C4-2B (cell line): Measurements from ENCODE around the gene TMEM135.

ENCODE experiments used
- CTCF ChIP-seq: fragments of 450-650 bp; conservative IDR thresholded peaks from 2 replicates; pipeline ENCODE4 v1.5.1; 2017; ENCODE audit warnings: mild to moderate bottlenecking
- ZFX ChIP-seq: fragments of 450-650 bp; IDR thresholded peaks from 2 replicates; pipeline ENCODE4 v1.6.1; 2017

GRCh38 chr11:87154246-87154645, 116.5 kb downstream of the TMEM135 start:
- TF ChIP-seq CTCF, result no peak
- no peak for TF ChIP-seq ZFX
